Memory B cell (primary cell): ENCODE data around the gene TMTC1.

Experiments
- ATAC-seq: fragments of 150-1000 bp; cut with Tn5 transposase; 2 replicates; pipeline ENCODE4 v1.10.0; 2021; ENCODE audit warnings: low read depth, mild to moderate bottlenecking, moderate library complexity
- DNase-seq, 2 donors: peaks; one replicate each; pipeline ENCODE4 v3.0.0; 2022; ENCODE audit warnings: low spot score in 2 of 2
- H3K27ac Mint-ChIP-seq: one replicate; pipeline ENCODE4 v1.8.0; 2022; ENCODE audit warnings: mild to moderate bottlenecking, moderate library complexity, mixed read lengths
- H3K27me3 Mint-ChIP-seq: one replicate; pipeline ENCODE4 v1.8.0; 2022; ENCODE audit warnings: mixed read lengths
- H3K36me3 Mint-ChIP-seq: one replicate; pipeline ENCODE4 v1.8.0; 2022; ENCODE audit warnings: mild to moderate bottlenecking, mixed read lengths
- H3K4me1 Mint-ChIP-seq: one replicate; pipeline ENCODE4 v1.8.0; 2022; ENCODE audit warnings: mixed read lengths
- H3K4me3 Mint-ChIP-seq: one replicate; pipeline ENCODE4 v1.8.0; 2022; ENCODE audit warnings: mild to moderate bottlenecking, moderate library complexity, mixed read lengths
- H3K9me3 Mint-ChIP-seq: one replicate; pipeline ENCODE4 v1.8.0; 2022; ENCODE audit warnings: mixed read lengths

TMTC1 gene

DNA sequence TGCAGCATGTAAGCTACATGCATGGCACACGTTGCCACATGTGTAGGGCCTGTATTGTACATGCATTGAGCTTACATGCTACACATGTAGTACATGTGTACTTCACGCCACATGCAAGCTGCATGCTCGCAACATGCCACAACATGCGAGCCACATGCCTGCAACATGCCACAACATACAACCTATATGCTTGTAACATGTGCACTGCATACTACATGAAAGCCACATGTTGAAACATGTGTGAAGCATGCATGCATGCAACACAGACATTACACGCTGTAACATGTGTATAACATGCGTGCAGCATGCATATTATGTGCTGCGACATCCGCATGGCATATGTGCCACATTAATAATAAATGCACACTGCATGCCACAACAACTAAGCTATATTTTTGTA lies 9.1 kb upstream of the TMTC1 start:
- H3K27ac Mint-ChIP-seq, result no peak overlapping the region
- no peak for DNase-seq
- H3K4me1 Mint-ChIP-seq, result no peaks in the 10 kb centered on the region
- no peak overlapping the region for H3K4me3 Mint-ChIP-seq
- H3K9me3 Mint-ChIP-seq, result peaks cover 2% of the 10 kb centered on the region
- no peak for ATAC-seq
- H3K27me3 Mint-ChIP-seq, result no peaks in the 10 kb centered on the region
- no peaks in the 10 kb centered on the region for H3K36me3 Mint-ChIP-seq

GRCh38 chr12:29792132-29792531 lies 8.4 kb upstream of the TMTC1 start:
- no peaks in the 10 kb centered on the region for H3K4me1 Mint-ChIP-seq
- DNase-seq (no peak), ATAC-seq (no peak)
- H3K36me3 Mint-ChIP-seq, result no peaks in the 10 kb centered on the region
- H3K4me3 Mint-ChIP-seq, result no peak overlapping the region
- no peak overlapping the region for H3K27ac Mint-ChIP-seq
- H3K9me3 Mint-ChIP-seq, result peaks cover 2% of the 10 kb centered on the region
- H3K27me3 Mint-ChIP-seq, result no peaks in the 10 kb centered on the region

DNA sequence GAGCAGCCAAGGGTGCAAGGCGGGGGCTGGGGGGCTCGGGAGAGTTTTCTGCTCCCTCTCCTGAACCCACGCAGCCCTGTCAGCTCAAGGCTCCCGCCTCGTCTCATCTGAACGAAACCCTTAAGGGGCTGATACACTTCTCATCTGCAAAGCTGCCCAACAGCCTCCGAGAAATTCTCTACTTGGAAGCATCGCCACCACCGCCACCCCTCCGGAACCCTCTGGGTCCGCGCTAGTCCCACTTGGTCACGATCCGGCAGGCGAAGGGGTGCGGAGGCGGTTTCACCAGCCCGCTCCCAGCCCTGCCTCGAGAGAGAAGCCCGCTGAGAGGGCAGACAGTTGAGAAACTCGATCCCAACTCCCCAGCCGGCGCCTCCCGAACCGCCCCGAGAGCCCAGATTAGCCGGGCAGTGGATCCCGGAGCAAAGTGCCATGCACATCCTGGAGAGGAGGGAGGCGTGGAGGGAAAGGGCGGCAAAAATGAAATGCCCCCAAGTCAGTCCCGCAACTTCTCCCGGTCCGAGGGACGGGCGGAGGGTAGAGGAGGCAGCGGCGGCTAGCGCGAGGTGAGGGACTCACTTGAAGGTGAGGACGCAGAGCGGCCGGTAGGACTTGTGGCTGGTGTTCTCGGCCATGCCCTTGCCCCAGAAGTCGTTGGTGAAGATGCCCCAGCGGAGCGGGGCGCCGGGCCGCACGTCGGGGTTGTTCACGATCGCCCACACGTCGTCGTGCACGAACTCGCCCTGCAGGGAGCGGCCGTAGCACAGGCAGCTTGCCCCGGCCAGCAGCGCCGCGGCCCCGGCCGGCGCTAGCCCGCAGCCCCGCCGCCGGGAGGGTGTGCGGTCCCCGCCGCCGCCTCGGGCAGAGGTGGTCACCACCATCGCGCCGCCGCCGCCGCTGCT lies 620 bp downstream of the TMTC1 start:
- H3K9me3 Mint-ChIP-seq, result no peaks in the 10 kb centered on the region
- H3K36me3 Mint-ChIP-seq, result no peaks in the 10 kb centered on the region
- H3K4me3 Mint-ChIP-seq, result no peak overlapping the region
- no peaks in the 10 kb centered on the region for H3K4me1 Mint-ChIP-seq
- ATAC-seq (no peak), DNase-seq (no peak)
- H3K27ac Mint-ChIP-seq, result no peak overlapping the region
- peaks cover 3% of the 10 kb centered on the region for H3K27me3 Mint-ChIP-seq

DNA sequence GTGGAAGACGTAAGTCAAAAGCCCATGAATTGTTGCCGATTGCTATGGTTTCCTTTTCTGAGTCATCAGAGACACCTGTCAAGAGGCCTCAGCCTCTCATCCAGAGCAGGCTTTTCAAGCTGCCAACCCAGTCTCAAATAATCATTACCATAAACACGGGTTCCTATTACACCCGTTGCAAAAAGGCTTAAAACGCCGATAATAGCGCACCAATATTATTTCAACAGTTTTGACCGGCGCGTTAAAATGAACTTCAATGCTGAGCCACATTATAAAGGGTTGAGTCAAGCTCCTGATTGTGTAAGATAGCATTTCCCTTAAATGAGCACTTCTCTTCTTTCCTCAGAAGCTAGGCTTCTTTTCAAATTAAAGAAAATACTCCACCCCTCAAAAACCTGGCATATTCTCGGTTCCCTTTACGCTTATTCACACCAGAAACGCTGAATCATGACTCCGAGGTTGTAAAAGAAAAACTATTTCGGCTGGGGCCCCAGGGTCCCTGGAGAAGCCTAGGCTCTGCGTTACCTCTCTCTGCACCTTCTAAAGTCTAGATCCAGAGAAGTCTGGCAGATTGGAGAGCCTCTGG lies 1.4 kb downstream of the TMTC1 start:
- ATAC-seq (no peak), DNase-seq (no peak)
- H3K36me3 Mint-ChIP-seq, result no peaks in the 10 kb centered on the region
- H3K27ac Mint-ChIP-seq, result no peak overlapping the region
- H3K4me3 Mint-ChIP-seq, result no peak overlapping the region
- H3K27me3 Mint-ChIP-seq, result peaks cover 3% of the 10 kb centered on the region
- no peaks in the 10 kb centered on the region for H3K4me1 Mint-ChIP-seq
- H3K9me3 Mint-ChIP-seq, result no peaks in the 10 kb centered on the region

GRCh38 chr12:29781705-29782266 lies 2.0 kb downstream of the TMTC1 start:
- H3K9me3 Mint-ChIP-seq, result no peaks in the 10 kb centered on the region
- no peak overlapping the region for H3K4me3 Mint-ChIP-seq
- ATAC-seq (no peak), DNase-seq (no peak)
- H3K4me1 Mint-ChIP-seq, result no peaks in the 10 kb centered on the region
- peaks cover 3% of the 10 kb centered on the region for H3K27me3 Mint-ChIP-seq
- H3K36me3 Mint-ChIP-seq, result no peaks in the 10 kb centered on the region
- H3K27ac Mint-ChIP-seq, result no peak overlapping the region

DNA sequence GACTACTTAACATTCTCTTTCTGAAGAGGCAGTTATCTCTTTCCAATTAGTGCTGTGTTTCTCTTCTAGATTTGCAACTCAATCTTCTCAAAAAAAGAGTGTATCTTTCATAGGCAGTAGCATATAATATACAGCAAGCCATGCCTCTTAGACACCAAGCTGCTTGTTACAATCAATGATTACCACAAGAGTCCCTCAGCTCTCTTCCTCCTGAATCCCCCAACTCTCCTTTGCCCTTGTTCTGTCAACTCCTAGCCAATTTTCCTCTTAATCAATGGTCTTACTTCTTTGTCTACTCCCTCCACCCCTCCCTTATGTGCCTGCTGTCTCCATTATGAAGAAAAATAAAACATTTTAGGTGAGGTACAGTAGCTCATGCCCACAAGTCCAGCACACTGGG lies 2.6 kb downstream of the TMTC1 start:
- Mint-ChIP-seq H3K27me3 (peaks cover 3% of the 10 kb centered on the region), H3K4me1 (no peaks in the 10 kb centered on the region), H3K27ac (no peak overlapping the region), H3K36me3 (no peaks in the 10 kb centered on the region), H3K9me3 (peaks cover 3% of the 10 kb centered on the region), H3K4me3 (no peak overlapping the region)
- DNase-seq (no peak), ATAC-seq (no peak)

GRCh38 chr12:29780084-29780483 lies 3.7 kb downstream of the TMTC1 start:
- ATAC-seq (no peak), DNase-seq (no peak)
- Mint-ChIP-seq H3K27me3 (peaks cover 3% of the 10 kb centered on the region), H3K4me1 (no peaks in the 10 kb centered on the region), H3K36me3 (no peaks in the 10 kb centered on the region), H3K9me3 (peaks cover 5% of the 10 kb centered on the region), H3K4me3 (no peak overlapping the region), H3K27ac (no peak overlapping the region)

DNA sequence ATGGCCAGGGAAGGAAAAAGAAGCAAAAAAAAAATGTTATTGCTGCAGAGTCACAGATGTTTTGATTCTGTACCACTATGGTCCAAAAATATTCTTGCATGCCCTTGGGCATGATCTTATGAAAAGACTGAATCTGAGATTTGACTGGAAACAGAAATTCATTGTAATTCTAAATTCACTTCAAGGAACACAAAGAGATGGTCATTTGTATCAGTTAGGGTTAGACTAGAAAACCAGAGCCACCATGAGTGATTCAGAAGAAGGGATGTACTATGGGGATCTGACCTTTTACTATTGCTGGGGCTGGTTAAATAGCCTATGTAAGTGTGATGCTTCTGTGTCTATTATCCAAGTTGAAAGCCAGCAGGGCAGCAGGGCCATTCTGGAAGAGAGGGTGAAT lies 5.2 kb downstream of the TMTC1 start:
- Mint-ChIP-seq H3K4me3 (no peak overlapping the region), H3K27ac (no peak overlapping the region), H3K9me3 (peaks cover 11% of the 10 kb centered on the region), H3K4me1 (no peaks in the 10 kb centered on the region), H3K27me3 (peaks cover 3% of the 10 kb centered on the region), H3K36me3 (no peaks in the 10 kb centered on the region)
- ATAC-seq, result no peak
- DNase-seq, result no peak

- peaks cover 11% of the 10 kb centered on the region for H3K9me3 Mint-ChIP-seq
- no peak overlapping the region for H3K27ac Mint-ChIP-seq
- no peaks in the 10 kb centered on the region for H3K27me3 Mint-ChIP-seq
- H3K4me3 Mint-ChIP-seq, result no peak overlapping the region
- no peaks in the 10 kb centered on the region for H3K36me3 Mint-ChIP-seq
- H3K4me1 Mint-ChIP-seq, result no peaks in the 10 kb centered on the region
- ATAC-seq (no peak), DNase-seq (no peak)
These were observed 10.7 kb downstream of the TMTC1 start for GRCh38 chr12:29773076-29773475.

- Mint-ChIP-seq H3K27ac (no peak overlapping the region), H3K9me3 (peaks cover 11% of the 10 kb centered on the region), H3K27me3 (no peaks in the 10 kb centered on the region), H3K4me1 (no peaks in the 10 kb centered on the region), H3K36me3 (no peaks in the 10 kb centered on the region), H3K4me3 (no peak overlapping the region)
- DNase-seq, result no peak
- no peak for ATAC-seq
These were observed 12.0 kb downstream of the TMTC1 start for GRCh38 chr12:29771786-29772185.

DNA sequence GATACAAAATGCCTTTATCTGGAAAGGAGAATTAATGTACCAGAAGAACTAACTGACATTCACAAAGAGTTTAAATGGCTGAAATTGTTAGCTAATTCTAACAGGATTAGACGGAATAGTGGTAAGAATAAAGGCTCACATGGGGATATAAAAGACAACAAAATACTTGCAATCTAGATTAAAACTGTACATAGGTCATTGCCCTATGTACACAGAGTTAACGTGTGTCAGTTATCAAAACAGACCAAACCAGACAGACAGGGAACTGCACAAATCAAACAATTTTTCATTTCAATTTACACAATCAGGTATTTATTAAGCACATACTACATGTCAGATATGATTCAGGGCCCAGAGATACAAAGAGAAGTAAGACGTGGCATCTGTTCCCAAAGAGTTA lies 12.6 kb downstream of the TMTC1 start:
- Mint-ChIP-seq H3K4me1 (no peaks in the 10 kb centered on the region), H3K9me3 (peaks cover 8% of the 10 kb centered on the region), H3K27ac (no peak overlapping the region), H3K36me3 (no peaks in the 10 kb centered on the region), H3K4me3 (no peak overlapping the region), H3K27me3 (no peaks in the 10 kb centered on the region)
- DNase-seq, result no peak
- ATAC-seq, result no peak

DNA sequence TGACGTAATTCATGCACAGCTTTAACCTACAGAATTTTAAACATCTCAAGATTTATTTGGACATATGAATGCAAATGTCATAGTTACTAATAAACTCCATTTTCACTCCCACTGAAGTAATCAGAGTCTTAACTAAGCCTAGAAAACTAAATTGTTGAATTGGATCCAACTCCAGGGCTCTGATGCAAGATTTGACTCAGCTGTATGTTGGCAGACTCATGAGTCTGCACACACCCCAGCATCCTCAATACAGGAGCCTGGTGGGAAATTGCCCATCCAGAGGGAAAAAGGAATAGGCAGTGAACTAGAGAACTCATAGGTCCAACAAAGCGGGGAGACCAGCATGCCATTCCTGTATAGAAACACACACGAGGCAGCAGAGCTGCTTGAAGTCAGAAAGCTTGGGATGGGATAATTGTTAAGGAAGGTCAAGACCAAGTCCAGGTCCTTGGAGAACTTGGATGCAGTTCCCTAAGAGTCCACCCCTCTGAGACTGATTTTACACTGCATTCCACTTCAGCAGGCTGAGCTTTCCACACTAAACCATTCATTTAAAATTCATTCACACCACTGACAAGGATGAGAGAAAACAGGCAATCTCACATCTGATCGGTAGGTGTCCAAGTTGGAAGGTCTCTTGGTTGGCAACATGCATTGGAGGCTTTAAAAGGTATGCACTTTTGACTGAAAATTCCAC lies 14.4 kb downstream of the TMTC1 start:
- H3K27ac Mint-ChIP-seq, result no peak overlapping the region
- H3K9me3 Mint-ChIP-seq, result peaks cover 4% of the 10 kb centered on the region
- H3K4me1 Mint-ChIP-seq, result no peaks in the 10 kb centered on the region
- H3K4me3 Mint-ChIP-seq, result no peak overlapping the region
- ATAC-seq, result no peak
- H3K27me3 Mint-ChIP-seq, result no peaks in the 10 kb centered on the region
- H3K36me3 Mint-ChIP-seq, result no peaks in the 10 kb centered on the region
- DNase-seq, result no peak

- no peaks in the 10 kb centered on the region for H3K4me1 Mint-ChIP-seq
- H3K27me3 Mint-ChIP-seq, result no peaks in the 10 kb centered on the region
- H3K36me3 Mint-ChIP-seq, result no peaks in the 10 kb centered on the region
- ATAC-seq, result no peak
- H3K9me3 Mint-ChIP-seq, result no peaks in the 10 kb centered on the region
- no peak overlapping the region for H3K27ac Mint-ChIP-seq
- H3K4me3 Mint-ChIP-seq, result no peak overlapping the region
- DNase-seq, result no peak
These were observed 15.4 kb downstream of the TMTC1 start for GRCh38 chr12:29768372-29768771.

- no peaks in the 10 kb centered on the region for H3K9me3 Mint-ChIP-seq
- ATAC-seq, result no peak
- no peaks in the 10 kb centered on the region for H3K4me1 Mint-ChIP-seq
These were observed 20.4 kb downstream of the TMTC1 start for GRCh38 chr12:29763301-29763683.

More at GRCh38 chr12:29763301-29763683, 20.4 kb downstream of the TMTC1 start:
- Mint-ChIP-seq H3K36me3 (no peaks in the 10 kb centered on the region), H3K27me3 (no peaks in the 10 kb centered on the region), H3K4me3 (no peak overlapping the region), H3K27ac (no peak overlapping the region)
- DNase-seq, result no peak
